IPS-20b (cell line): ENCODE results near the gene ACTN4.

Experiments used
- H3K27ac ChIP-seq: one replicate; pipeline ENCODE4 v1.5.1; 2013; ENCODE audit warnings: low read length
- H3K27me3 ChIP-seq: 2 replicates; pipeline ENCODE4 v1.6.1; 2013; ENCODE audit warnings: mild to moderate bottlenecking, low read length, inconsistent platforms; ENCODE audit not compliant: insufficient read depth
- H3K36me3 ChIP-seq: 2 replicates; pipeline ENCODE4 v1.6.1; 2013; ENCODE audit warnings: low read depth, mild to moderate bottlenecking, inconsistent platforms, low read length, moderate library complexity; ENCODE audit not compliant: insufficient read depth
- H3K4me1 ChIP-seq: 2 replicates; pipeline ENCODE4 v1.6.1; 2013; ENCODE audit warnings: mild to moderate bottlenecking, control low read depth, inconsistent platforms, low read length, moderate library complexity; ENCODE audit not compliant: insufficient read depth
- H3K4me3 ChIP-seq: 2 replicates; pipeline ENCODE4 v1.5.1; 2013; ENCODE audit warnings: mild to moderate bottlenecking, low read length, inconsistent platforms
- H3K9ac ChIP-seq: 2 replicates; pipeline ENCODE4 v1.6.1; 2013; ENCODE audit warnings: low read depth, mild to moderate bottlenecking, inconsistent platforms, low read length, moderate library complexity
- H3K9me3 ChIP-seq: 2 replicates; pipeline ENCODE4 v1.6.1; 2013; ENCODE audit warnings: mild to moderate bottlenecking, low read depth, low read length, inconsistent platforms; ENCODE audit not compliant: insufficient read depth

ACTN4 gene

GRCh38 chr19:38654628-38655055, 7.2 kb downstream of the ACTN4 start:
- H3K4me3 ChIP-seq, result peak overlapping the region; percentile 9; the same call in 1 of the 2 replicates
- no peaks in the 10 kb centered on the region for H3K27me3 ChIP-seq
- H3K9me3 ChIP-seq, result no peaks in the 10 kb centered on the region
- H3K4me1 ChIP-seq, result peaks cover 66% of the 10 kb centered on the region
- H3K36me3 ChIP-seq, result peaks cover 18% of the 10 kb centered on the region
- peak overlapping the region; percentile 11 for H3K27ac ChIP-seq
- peak overlapping the region; percentile 53; the same call in 1 of the 2 replicates for H3K9ac ChIP-seq

- Histone ChIP-seq H3K4me1 (peaks cover 63% of the 10 kb centered on the region), H3K27ac (peak overlapping the region; percentile 11), H3K9me3 (no peaks in the 10 kb centered on the region), H3K36me3 (peaks cover 18% of the 10 kb centered on the region), H3K27me3 (no peaks in the 10 kb centered on the region), H3K4me3 (peak overlapping the region; percentile 9; the same call in 1 of the 2 replicates), H3K9ac (peak overlapping the region; percentile 53; the same call in 1 of the 2 replicates)
These were observed 7.8 kb downstream of the ACTN4 start for GRCh38 chr19:38655148-38655824.

GRCh38 chr19:38656171-38656981, 8.9 kb downstream of the ACTN4 start:
- Histone ChIP-seq H3K4me1 (peaks cover 64% of the 10 kb centered on the region), H3K4me3 (no peak overlapping the region), H3K27ac (no peak overlapping the region), H3K9ac (no peak overlapping the region), H3K27me3 (no peaks in the 10 kb centered on the region), H3K9me3 (no peaks in the 10 kb centered on the region), H3K36me3 (peaks cover 18% of the 10 kb centered on the region)

GRCh38 chr19:38657633-38658222, 10.3 kb downstream of the ACTN4 start:
- no peak overlapping the region for H3K27ac ChIP-seq
- H3K27me3 ChIP-seq, result no peaks in the 10 kb centered on the region
- peaks cover 66% of the 10 kb centered on the region for H3K4me1 ChIP-seq
- no peak overlapping the region for H3K4me3 ChIP-seq
- peaks cover 18% of the 10 kb centered on the region for H3K36me3 ChIP-seq
- no peaks in the 10 kb centered on the region for H3K9me3 ChIP-seq
- H3K9ac ChIP-seq, result peak overlapping the region; percentile 24; the same call in 1 of the 2 replicates

GRCh38 chr19:38658462-38659306, 11.2 kb downstream of the ACTN4 start:
- H3K27ac ChIP-seq, result no peak overlapping the region
- no peaks in the 10 kb centered on the region for H3K27me3 ChIP-seq
- H3K9ac ChIP-seq, result peak overlapping the region; percentile 24; the same call in 1 of the 2 replicates
- H3K9me3 ChIP-seq, result no peaks in the 10 kb centered on the region
- H3K4me1 ChIP-seq, result peaks cover 65% of the 10 kb centered on the region
- H3K4me3 ChIP-seq, result no peak overlapping the region
- peaks cover 18% of the 10 kb centered on the region for H3K36me3 ChIP-seq

GRCh38 chr19:38660724-38661123, 13.3 kb downstream of the ACTN4 start:
- Histone ChIP-seq H3K4me3 (no peak overlapping the region), H3K27ac (no peak overlapping the region), H3K9me3 (no peaks in the 10 kb centered on the region), H3K9ac (no peak overlapping the region), H3K4me1 (peaks cover 67% of the 10 kb centered on the region), H3K36me3 (peaks cover 18% of the 10 kb centered on the region), H3K27me3 (no peaks in the 10 kb centered on the region)

GRCh38 chr19:38661136-38661535, 13.7 kb downstream of the ACTN4 start:
- Histone ChIP-seq H3K36me3 (peaks cover 14% of the 10 kb centered on the region), H3K4me3 (no peak overlapping the region), H3K27me3 (no peaks in the 10 kb centered on the region), H3K9me3 (no peaks in the 10 kb centered on the region), H3K9ac (no peak overlapping the region), H3K27ac (no peak overlapping the region), H3K4me1 (peaks cover 64% of the 10 kb centered on the region)

GRCh38 chr19:38661996-38662395, 14.5 kb downstream of the ACTN4 start:
- H3K27me3 ChIP-seq, result no peaks in the 10 kb centered on the region
- H3K9ac ChIP-seq, result no peak overlapping the region
- no peaks in the 10 kb centered on the region for H3K9me3 ChIP-seq
- peaks cover 6% of the 10 kb centered on the region; the same call in 1 of the 2 replicates for H3K36me3 ChIP-seq
- peaks cover 66% of the 10 kb centered on the region for H3K4me1 ChIP-seq
- H3K4me3 ChIP-seq, result no peak overlapping the region
- no peak overlapping the region for H3K27ac ChIP-seq

GRCh38 chr19:38662537-38663155, 15.2 kb downstream of the ACTN4 start:
- Histone ChIP-seq H3K4me3 (no peak overlapping the region), H3K4me1 (peaks cover 68% of the 10 kb centered on the region), H3K36me3 (peaks cover 3% of the 10 kb centered on the region; the same call in 1 of the 2 replicates), H3K9me3 (no peaks in the 10 kb centered on the region), H3K27me3 (no peaks in the 10 kb centered on the region), H3K9ac (no peak overlapping the region), H3K27ac (no peak overlapping the region)

- peaks cover under 1% of the 10 kb centered on the region; the same call in 1 of the 2 replicates for H3K36me3 ChIP-seq
- peaks cover 68% of the 10 kb centered on the region for H3K4me1 ChIP-seq
- H3K27ac ChIP-seq, result peak overlapping the region; percentile 6
- no peaks in the 10 kb centered on the region for H3K27me3 ChIP-seq
- no peaks in the 10 kb centered on the region for H3K9me3 ChIP-seq
- peak overlapping the region; percentile 14; the same call in 1 of the 2 replicates for H3K9ac ChIP-seq
- H3K4me3 ChIP-seq, result no peak overlapping the region
These were observed 15.8 kb downstream of the ACTN4 start for GRCh38 chr19:38663156-38663651.
